OCI-LY7 (cell line): ENCODE results near the gene GEMIN7. TPM values are rescaled to one million over a fixed set of nuclear protein-coding genes. Genes with fewer than 3 reads are reported as not detected.
"Not testable (repeated sequence)": the region's sequence is repeated elsewhere in the genome, so short reads cannot be mapped to it uniquely, and the experiment has no call there.

Experiments used
- BruUV-seq: library from RNA; stranded (reverse); fragments of 400-500 nt; replicated peaks from 2 replicates; lab custom pipeline; 2021; lab: Mats Ljungman, UMichigan
- CTCF ChIA-PET: fragments of 300-600 bp; sonication (Branson Sonifier 250); formaldehyde crosslinking; loops from one replicate; lab custom pipeline; 2022; ENCODE audit warnings: antibody characterized with exemption; ENCODE audit not compliant: unreplicated experiment; lab: Charles Lee
- POLR2A ChIA-PET: fragments of 300-600 bp; sonication (Branson Sonifier 250); formaldehyde crosslinking; loops from one replicate; lab custom pipeline; 2022; ENCODE audit warnings: antibody characterized with exemption; lab: Charles Lee
- DNase-seq: peaks from one replicate; pipeline ENCODE4 v3.0.0-alpha.2; 2015; ENCODE audit warnings: low spot score
- H2AFZ ChIP-seq: fragments of 200-600 bp; sonication (generic), shearing (Covaris generic); 2 replicates; pipeline ENCODE4 v1.6.1; 2014; ENCODE audit warnings: mild to moderate bottlenecking, antibody characterized with exemption, low read length, moderate library complexity
- H3K27ac ChIP-seq: fragments of 200-600 bp; sonication (generic); 2 replicates; pipeline ENCODE4 v1.5.1; 2014; ENCODE audit warnings: mixed run types, low read depth, mild to moderate bottlenecking, moderate library complexity, low read length, inconsistent platforms; ENCODE audit not compliant: poor library complexity, severe bottlenecking
- H3K36me3 ChIP-seq: fragments of 200-600 bp; sonication (generic); 2 replicates; pipeline ENCODE4 v1.6.1; 2014; ENCODE audit warnings: mild to moderate bottlenecking, antibody characterized with exemption, low read length, moderate library complexity, mixed read lengths; ENCODE audit not compliant: insufficient read depth
- H3K4me1 ChIP-seq: fragments of 200-600 bp; sonication (generic); 2 replicates; pipeline ENCODE4 v1.5.1; 2014; ENCODE audit warnings: mild to moderate bottlenecking, low read length; ENCODE audit not compliant: insufficient read depth, poor library complexity, severe bottlenecking
- H3K4me2 ChIP-seq: fragments of 200-600 bp; sonication (generic); 2 replicates; pipeline ENCODE4 v1.6.1; 2014; ENCODE audit warnings: mild to moderate bottlenecking, low read length
- H3K4me3 ChIP-seq: fragments of 200-600 bp; sonication (generic); 2 replicates; pipeline ENCODE4 v1.5.1; 2014; ENCODE audit warnings: mild to moderate bottlenecking, low read depth, low read length; ENCODE audit not compliant: poor library complexity, severe bottlenecking
- H3K79me2 ChIP-seq: fragments of 200-600 bp; sonication (generic); 2 replicates; pipeline ENCODE4 v1.6.1; 2016; ENCODE audit warnings: low read depth, mild to moderate bottlenecking, low read length, moderate library complexity, mixed read lengths; ENCODE audit not compliant: insufficient read depth
- H3K9me2 ChIP-seq: fragments of 200-600 bp; sonication (generic); 2 replicates; pipeline ENCODE4 v1.6.1; 2016; ENCODE audit warnings: mild to moderate bottlenecking, low read length, mixed read lengths; ENCODE audit not compliant: insufficient read depth
- H3K9me3 ChIP-seq: fragments of 200-600 bp; sonication (generic); 2 replicates; pipeline ENCODE4 v1.6.1; 2014; ENCODE audit warnings: mild to moderate bottlenecking, mixed run types, low read length, mixed read lengths
- H4K20me1 ChIP-seq: fragments of 200-600 bp; sonication (generic); 2 replicates; pipeline ENCODE4 v1.6.1; 2014; ENCODE audit warnings: mild to moderate bottlenecking, antibody characterized with exemption, low read length, moderate library complexity, mixed read lengths; ENCODE audit not compliant: insufficient read depth
- EZH2phosphoT487 ChIP-seq: fragments of 200-600 bp; sonication (generic); IDR thresholded peaks from 2 replicates; pipeline ENCODE4 v1.6.1; 2018; ENCODE audit warnings: low read depth, borderline replicate concordance, mild to moderate bottlenecking, mixed run types, antibody characterized with exemption, low read length, moderate library complexity, mixed read lengths
- intact Hi-C: fragments of 100-400 bp; cut with micrococcal nuclease; formaldehyde crosslinking; loops from one replicate; pipeline ENCODE4 v1.10.0; 2022; ENCODE audit not compliant: unreplicated experiment
- total RNA-seq, 2 experiments: library from RNA; depleted of rRNA in 1 of 2; stranded (reverse); fragments of >200 nt in 1 of 2; shearing (Covaris generic) in 1 of 2; gene quantifications; 2 replicates each; pipeline ENCODE4 v1.2.3, GENCODE V29; 2014 to 2022
- TF ChIP-seq, protein P1 (sequence below): fragments of 200-600 bp; sonication (generic); conservative IDR thresholded peaks from 2 replicates; pipeline ENCODE4 v1.5.1; 2014; ENCODE audit warnings: mild to moderate bottlenecking, antibody characterized with exemption, low read length, moderate library complexity, mixed read lengths

GEMIN7 gene
- total RNA-seq, 2 experiments from 2014 or later, result 46.3 to 60.0 TPM

DNA sequence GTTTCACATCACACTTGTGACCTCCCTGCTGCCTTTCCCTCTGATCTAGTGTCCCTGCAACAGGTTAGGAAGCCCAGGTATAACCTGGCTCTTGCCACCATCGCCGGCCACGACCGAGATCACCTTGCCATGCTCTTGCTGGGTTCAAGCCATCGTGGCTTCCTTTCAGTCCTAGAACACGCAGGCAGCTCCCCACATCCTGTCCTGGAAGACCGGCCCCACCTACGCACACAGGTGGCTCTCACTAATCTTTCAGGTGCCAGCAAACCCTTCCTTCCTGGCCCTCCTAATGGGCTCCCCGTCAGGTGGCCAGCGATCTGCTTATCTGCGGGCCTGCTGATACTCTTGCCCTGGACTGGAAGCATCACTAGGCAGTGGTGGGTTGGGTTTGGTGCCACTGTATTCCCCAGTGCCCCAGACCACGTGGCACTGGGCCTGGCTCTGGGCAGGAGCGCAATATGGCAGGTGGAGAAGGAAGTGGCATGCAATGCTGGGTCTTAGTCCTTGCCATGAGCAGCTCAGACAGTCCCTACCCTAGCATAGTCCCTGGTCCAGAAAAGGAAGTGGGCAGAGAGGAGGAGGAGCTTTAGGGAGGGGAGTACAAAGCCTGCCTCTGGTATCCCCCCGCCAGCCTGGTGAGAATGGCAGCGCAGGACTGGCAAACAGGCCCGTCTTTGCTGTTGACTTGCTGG is 25.7 kb downstream of the GEMIN7 start:
- ChIA-PET CTCF (no interaction called here), POLR2A (no interaction called here)
- Histone ChIP-seq H4K20me1 (no peaks in the 10 kb centered on the region; the same call in 1 of the 2 replicates), H3K79me2 (peaks cover 46% of the 10 kb centered on the region), H3K4me3 (no peak overlapping the region), H2AFZ (no peak overlapping the region), H3K27ac (no peak overlapping the region), H3K4me1 (peaks cover 14% of the 10 kb centered on the region), H3K36me3 (peaks cover 11% of the 10 kb centered on the region; the same call in 1 of the 2 replicates), H3K9me3 (no peaks in the 10 kb centered on the region), H3K4me2 (no peak overlapping the region; the same call in 1 of the 2 replicates), H3K9me2 (no peaks in the 10 kb centered on the region)
- no peak for TF ChIP-seq EZH2phosphoT487
- TF ChIP-seq, protein P1, sequence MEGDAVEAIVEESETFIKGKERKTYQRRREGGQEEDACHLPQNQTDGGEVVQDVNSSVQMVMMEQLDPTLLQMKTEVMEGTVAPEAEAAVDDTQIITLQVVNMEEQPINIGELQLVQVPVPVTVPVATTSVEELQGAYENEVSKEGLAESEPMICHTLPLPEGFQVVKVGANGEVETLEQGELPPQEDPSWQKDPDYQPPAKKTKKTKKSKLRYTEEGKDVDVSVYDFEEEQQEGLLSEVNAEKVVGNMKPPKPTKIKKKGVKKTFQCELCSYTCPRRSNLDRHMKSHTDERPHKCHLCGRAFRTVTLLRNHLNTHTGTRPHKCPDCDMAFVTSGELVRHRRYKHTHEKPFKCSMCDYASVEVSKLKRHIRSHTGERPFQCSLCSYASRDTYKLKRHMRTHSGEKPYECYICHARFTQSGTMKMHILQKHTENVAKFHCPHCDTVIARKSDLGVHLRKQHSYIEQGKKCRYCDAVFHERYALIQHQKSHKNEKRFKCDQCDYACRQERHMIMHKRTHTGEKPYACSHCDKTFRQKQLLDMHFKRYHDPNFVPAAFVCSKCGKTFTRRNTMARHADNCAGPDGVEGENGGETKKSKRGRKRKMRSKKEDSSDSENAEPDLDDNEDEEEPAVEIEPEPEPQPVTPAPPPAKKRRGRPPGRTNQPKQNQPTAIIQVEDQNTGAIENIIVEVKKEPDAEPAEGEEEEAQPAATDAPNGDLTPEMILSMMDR, result no peak
- DNase-seq, result no peak
- BruUV-seq, result no TSS peak
- intact Hi-C loops, result no loop called here

DNA sequence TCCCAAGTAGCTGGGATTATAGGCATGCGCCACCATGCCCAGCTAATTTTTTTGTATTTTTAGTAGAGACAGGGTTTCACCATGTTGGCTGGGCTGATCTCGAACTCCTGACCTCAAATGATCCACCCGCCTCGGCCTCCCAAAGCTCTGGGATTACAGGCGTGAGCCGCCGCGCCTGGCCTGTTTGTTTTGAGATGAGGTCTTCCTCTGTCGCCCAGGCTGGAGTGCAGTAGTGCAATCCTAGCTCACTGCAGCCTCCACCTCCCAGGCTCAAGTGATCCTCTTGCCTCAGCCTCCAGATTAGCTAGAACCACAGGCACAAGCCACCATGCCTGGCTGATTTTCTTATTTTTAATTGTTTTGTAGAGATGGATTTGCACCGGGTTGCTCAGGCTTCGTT is 27.3 kb downstream of the GEMIN7 start:
- H3K27ac ChIP-seq, BruUV-seq, H3K36me3 ChIP-seq, H4K20me1 ChIP-seq, H3K9me2 ChIP-seq, CTCF ChIA-PET, DNase-seq, H3K9me3 ChIP-seq, H3K4me3 ChIP-seq, H2AFZ ChIP-seq, H3K4me2 ChIP-seq, intact Hi-C loops: not testable (repeated sequence)
- Histone ChIP-seq H3K4me1 (peaks cover 22% of the 10 kb centered on the region), H3K79me2 (peaks cover 43% of the 10 kb centered on the region; the same call in 1 of the 2 replicates)
- POLR2A ChIA-PET, result interaction anchor here (0.6 kb wide), 1 partner anchor 219 kb away, joined by 10 read pairs; no protein-coding TSS in a partner anchor

DNA sequence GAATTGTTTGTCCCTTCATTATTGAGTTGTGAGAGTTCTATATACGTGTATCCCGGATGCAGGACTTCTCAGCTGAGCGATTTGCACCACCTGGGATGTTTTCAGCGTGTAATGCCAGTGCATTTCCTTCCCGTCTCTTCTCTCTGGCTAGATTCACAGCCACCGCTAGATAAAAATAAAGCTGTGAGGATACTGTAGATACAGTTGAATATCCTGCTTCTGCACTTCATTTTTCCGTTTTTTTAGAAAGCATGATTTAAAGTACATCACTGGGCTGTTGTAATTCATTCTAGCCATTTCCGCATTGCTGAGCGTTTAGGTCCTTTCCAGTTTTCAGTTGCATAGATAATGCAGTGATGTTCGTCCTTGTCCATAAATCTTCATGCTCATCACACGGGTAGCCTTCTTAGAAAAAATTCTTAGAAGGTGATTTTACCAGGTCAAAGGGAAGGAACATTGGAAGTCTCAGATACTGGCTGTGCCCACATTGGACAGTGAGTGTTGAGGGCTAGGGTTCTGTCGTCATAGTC is 28.6 kb downstream of the GEMIN7 start:
- Histone ChIP-seq H3K36me3 (no peaks in the 10 kb centered on the region), H3K4me1 (peaks cover 22% of the 10 kb centered on the region), H4K20me1 (no peaks in the 10 kb centered on the region; the same call in 1 of the 2 replicates), H3K9me3 (no peaks in the 10 kb centered on the region), H2AFZ (no peak overlapping the region), H3K4me3 (no peak overlapping the region), H3K9me2 (no peaks in the 10 kb centered on the region), H3K27ac (no peak overlapping the region), H3K79me2 (peaks cover 37% of the 10 kb centered on the region; the same call in 1 of the 2 replicates), H3K4me2 (no peak overlapping the region)
- BruUV-seq, result no TSS peak
- ChIA-PET POLR2A (interaction anchor here (0.6 kb wide), 1 partner anchor 1490 kb away, joined by 3 read pairs; no protein-coding TSS in a partner anchor), CTCF (no interaction called here)
- intact Hi-C loops, result no loop called here
- DNase-seq, result no peak
- TF ChIP-seq, protein P1, result no peak
- TF ChIP-seq EZH2phosphoT487, result no peak
